Measurements from ENCODE around the gene SNX15. TPM values are rescaled to one million over a fixed set of nuclear protein-coding genes. Genes with fewer than 3 reads are reported as not detected.

The SNX15 gene
- total and polyA plus RNA-seq, 10 donors: 10.8 to 21.6 (median 17.1) TPM

DNA sequence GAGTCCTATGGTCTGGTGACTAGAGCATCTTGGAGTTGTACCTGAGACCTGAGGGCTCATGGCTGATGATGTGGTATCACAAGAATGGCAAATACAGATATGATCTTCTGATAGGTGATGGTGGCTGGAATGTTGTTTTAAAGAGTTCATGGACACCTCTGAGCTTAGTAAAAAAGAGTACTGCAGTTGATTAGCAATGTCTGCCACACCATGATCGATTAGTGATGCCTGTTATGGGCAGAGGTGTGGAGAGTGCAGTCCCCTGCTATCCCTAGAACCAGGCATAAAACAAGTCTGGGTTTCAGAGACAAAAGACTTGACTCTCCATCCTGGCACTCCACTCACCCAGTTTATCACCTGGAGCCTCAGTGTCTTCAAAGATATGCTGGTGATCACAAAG lies 29.1 kb upstream of the SNX15 start:
- no peak for DNase-seq
- Histone ChIP-seq H3K4me3 (no peak overlapping the region), H3K4me1 (peaks cover 16 to 75% (median 38%) of the 10 kb centered on the region in 6 donors), H3K36me3 (peaks cover 0 to 18% (median 0%) of the 10 kb centered on the region in 6 donors), H3K9me3 (no peaks in the 10 kb centered on the region), H3K27me3 (replicated peaks in 1 of 7) (no peaks in the 10 kb centered on the region), H3K27ac (peak overlapping the region in 2 of 8 donors; percentile 36 to 87)
- intact Hi-C loops (cut with DNase I; ENCODE audit: low total_unique reads): loop anchor here (10.0 kb wide), 1 partner anchor 63 kb away; the partner anchor contains the start of gene GPHA2
- TF ChIP-seq POLR2AphosphoS5 (IDR thresholded peaks at IDR 0.05) (no peak), POLR2A (IDR thresholded peaks at IDR 0.05) (no peak)
- TF ChIP-seq, protein P1, sequence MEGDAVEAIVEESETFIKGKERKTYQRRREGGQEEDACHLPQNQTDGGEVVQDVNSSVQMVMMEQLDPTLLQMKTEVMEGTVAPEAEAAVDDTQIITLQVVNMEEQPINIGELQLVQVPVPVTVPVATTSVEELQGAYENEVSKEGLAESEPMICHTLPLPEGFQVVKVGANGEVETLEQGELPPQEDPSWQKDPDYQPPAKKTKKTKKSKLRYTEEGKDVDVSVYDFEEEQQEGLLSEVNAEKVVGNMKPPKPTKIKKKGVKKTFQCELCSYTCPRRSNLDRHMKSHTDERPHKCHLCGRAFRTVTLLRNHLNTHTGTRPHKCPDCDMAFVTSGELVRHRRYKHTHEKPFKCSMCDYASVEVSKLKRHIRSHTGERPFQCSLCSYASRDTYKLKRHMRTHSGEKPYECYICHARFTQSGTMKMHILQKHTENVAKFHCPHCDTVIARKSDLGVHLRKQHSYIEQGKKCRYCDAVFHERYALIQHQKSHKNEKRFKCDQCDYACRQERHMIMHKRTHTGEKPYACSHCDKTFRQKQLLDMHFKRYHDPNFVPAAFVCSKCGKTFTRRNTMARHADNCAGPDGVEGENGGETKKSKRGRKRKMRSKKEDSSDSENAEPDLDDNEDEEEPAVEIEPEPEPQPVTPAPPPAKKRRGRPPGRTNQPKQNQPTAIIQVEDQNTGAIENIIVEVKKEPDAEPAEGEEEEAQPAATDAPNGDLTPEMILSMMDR (IDR thresholded peaks at IDR 0.05 in 8 of 11, conservative IDR thresholded peaks at IDR 0.05 in 3 of 11): no peak
- WGBS, 5 donors: 56 to 100% (median 87%) methylated on average over 1 of the region's 1 CpG

DNA sequence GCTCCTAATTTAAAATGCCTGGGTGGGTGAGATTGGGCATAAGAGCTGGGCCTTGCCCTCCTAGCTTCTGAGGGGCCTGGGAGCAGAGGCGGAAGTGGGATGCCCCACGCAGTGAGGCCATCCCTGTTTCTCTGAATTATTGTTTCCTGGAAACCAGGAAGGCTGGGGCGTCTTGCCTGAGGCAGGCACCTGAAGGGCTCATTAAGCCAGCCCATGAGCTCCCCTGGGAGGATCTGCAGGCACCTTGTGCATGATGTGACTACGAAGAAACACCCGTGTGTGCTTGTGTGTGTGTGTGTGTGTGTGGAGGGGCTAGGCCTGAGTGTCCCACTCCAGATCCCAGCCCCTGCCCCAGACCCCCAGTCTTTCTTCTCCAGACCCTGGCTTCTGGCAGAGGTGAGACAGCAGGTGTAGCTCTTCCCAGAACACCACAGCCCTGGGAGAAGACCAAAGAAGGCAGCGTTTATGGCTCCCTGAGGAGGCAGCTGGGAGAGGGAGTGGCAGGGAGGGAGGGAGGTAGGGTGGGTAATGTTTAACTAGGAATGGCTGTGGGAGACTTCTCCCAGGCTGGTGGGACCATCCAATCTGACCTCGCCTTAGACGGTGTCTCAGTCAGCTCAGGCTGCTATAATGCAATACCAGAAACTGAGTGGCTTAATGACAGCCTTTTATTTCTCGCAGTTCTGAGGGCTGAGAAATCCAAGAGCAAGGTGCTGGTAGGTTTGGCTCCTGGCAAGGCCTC lies 28.4 kb upstream of the SNX15 start:
- no peak for DNase-seq
- no peak overlapping the region for H3K4me3 ChIP-seq
- H3K36me3 ChIP-seq: peaks cover 0 to 10% (median 0%) of the 10 kb centered on the region in 6 donors
- H3K27ac ChIP-seq: peak overlapping the region in 2 of 8 donors; percentile 36 to 87
- 65 to 74% (median 71%) methylated on average over 8 to 9 of the region's 9 CpGs for WGBS, 5 donors
- TF ChIP-seq POLR2AphosphoS5 (IDR thresholded peaks at IDR 0.05) (no peak), POLR2A (IDR thresholded peaks at IDR 0.05) (no peak)
- TF ChIP-seq, protein P1 (IDR thresholded peaks at IDR 0.05 in 8 of 11, conservative IDR thresholded peaks at IDR 0.05 in 3 of 11): no peak
- H3K9me3 ChIP-seq: no peaks in the 10 kb centered on the region
- H3K4me1 ChIP-seq: peaks cover 16 to 68% (median 32%) of the 10 kb centered on the region in 6 donors
- no peaks in the 10 kb centered on the region for H3K27me3 ChIP-seq (replicated peaks in 1 of 7)
- intact Hi-C loops (cut with DNase I; ENCODE audit: low total_unique reads): loop anchor here (10.0 kb wide), 1 partner anchor 64 kb away; the partner anchor contains the start of gene GPHA2

DNA sequence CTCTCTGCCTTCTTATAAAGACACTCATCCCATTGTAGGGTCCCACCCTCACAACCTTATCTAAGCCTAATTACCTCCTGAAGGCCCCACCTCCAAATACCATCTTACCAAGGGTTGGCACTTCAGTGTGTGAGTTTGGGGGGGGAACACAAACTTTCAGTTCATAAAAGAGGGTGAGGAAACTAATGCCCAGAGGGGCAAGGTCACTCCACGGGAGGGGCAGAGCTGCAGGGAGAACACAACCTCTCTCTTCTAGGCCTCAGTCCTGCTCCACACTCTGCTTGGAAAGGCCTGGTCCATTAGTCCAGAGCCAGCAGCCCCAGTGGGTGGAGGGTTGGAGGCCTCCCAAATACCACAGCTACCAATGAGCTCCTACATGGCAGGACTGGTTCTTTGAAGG lies 27.8 kb upstream of the SNX15 start:
- no peaks in the 10 kb centered on the region for H3K27me3 ChIP-seq (replicated peaks in 1 of 7)
- peak overlapping the region in 2 of 8 donors; percentile 36 to 87 for H3K27ac ChIP-seq
- H3K4me1 ChIP-seq: peaks cover 16 to 62% (median 29%) of the 10 kb centered on the region in 6 donors
- TF ChIP-seq POLR2A (IDR thresholded peaks at IDR 0.05) (no peak), POLR2AphosphoS5 (IDR thresholded peaks at IDR 0.05) (no peak)
- TF ChIP-seq, protein P1 (IDR thresholded peaks at IDR 0.05 in 8 of 11, conservative IDR thresholded peaks at IDR 0.05 in 3 of 11): no peak
- intact Hi-C loops (cut with DNase I; ENCODE audit: low total_unique reads): loop anchor here (10.0 kb wide), 1 partner anchor 65 kb away; the partner anchor contains the start of gene GPHA2
- peaks cover 0 to 4% (median 0%) of the 10 kb centered on the region in 6 donors for H3K36me3 ChIP-seq
- no peak for DNase-seq
- 63 to 88% (median 80%) methylated on average over 1 of the region's 1 CpG for WGBS, 5 donors
- H3K4me3 ChIP-seq: no peak overlapping the region
- no peaks in the 10 kb centered on the region for H3K9me3 ChIP-seq

DNA sequence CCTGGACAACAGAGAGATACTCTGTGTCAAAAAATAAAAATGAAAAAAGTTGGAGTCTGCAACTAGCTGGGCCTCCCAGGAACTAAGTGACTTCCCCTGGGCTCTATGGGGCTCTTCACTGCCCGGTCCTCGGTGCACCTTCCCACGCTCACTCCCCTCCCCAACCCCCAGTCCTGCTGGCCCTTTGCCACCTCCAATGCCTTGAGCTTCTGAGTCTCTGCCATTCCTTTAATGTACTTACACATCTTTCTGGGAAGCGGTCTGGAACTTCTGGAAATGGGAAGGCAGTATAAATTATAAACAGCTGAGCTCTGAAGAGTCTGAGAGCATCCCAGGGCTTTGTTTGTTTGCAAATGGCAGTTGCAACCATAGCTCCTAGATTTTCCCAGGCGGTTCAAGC lies 24.5 kb upstream of the SNX15 start:
- intact Hi-C loops (cut with DNase I; ENCODE audit: low total_unique reads): no loop called here
- no peaks in the 10 kb centered on the region for H3K36me3 ChIP-seq
- no peak for DNase-seq
- no peak overlapping the region for H3K27ac ChIP-seq
- WGBS, 5 donors: 67 to 85% (median 85%) methylated on average over 5 of the region's 5 CpGs
- H3K9me3 ChIP-seq: no peaks in the 10 kb centered on the region
- no peak overlapping the region for H3K4me3 ChIP-seq
- TF ChIP-seq POLR2AphosphoS5 (IDR thresholded peaks at IDR 0.05): no peak
- TF ChIP-seq POLR2A (IDR thresholded peaks at IDR 0.05): no peak
- TF ChIP-seq, protein P1 (IDR thresholded peaks at IDR 0.05 in 8 of 11, conservative IDR thresholded peaks at IDR 0.05 in 3 of 11): no peak
- H3K4me1 ChIP-seq: peaks cover 0 to 29% (median under 1%) of the 10 kb centered on the region in 6 donors
- no peaks in the 10 kb centered on the region for H3K27me3 ChIP-seq (replicated peaks in 1 of 7)
